ENCODE data around the gene TSSK1B. TPM values are rescaled to one million over a fixed set of nuclear protein-coding genes. Genes with fewer than 3 reads are reported as not detected.

The TSSK1B gene
- total RNA-seq, 1 experiment from 2014 or later = not detected

DNA sequence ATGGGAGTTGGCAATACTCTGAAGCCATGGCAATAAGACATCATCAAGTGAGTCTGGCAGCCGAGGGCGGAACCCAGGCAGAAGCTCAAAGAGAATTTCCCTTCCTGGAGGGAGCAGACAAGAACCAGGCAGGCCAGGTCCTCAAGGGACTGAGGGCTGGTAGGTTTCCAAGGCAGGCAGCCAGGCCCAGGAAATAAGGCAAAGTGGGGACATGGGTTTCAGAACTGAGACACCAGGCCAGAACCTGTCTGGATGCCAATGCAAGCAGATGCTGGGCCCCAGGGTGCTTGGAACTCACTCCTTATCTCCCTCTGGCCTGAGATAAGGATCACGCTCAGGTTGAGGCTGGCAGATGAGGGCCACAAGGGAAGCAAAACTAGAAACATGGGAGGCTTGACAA lies 8.9 kb downstream of the TSSK1B start:
- BruUV-seq (replicated peaks) = no TSS peak
- H4K20me1 ChIP-seq (ENCODE audit: insufficient read depth) = no peaks in the 10 kb centered on the region
- intact Hi-C loops (cut with micrococcal nuclease) = loop anchor here (10.0 kb wide), 1 partner anchor 61 kb away; no protein-coding TSS in a partner anchor
- ChIA-PET RAD21 (ENCODE audit: low non-redundant PET in 1 of 2, low total read pairs in 2 of 2, uncharacterized antibody in 2 of 2, unreplicated experiment in 2 of 2) (no interaction called here), POLR2A (no interaction called here), CTCF (no interaction called here)
- TF ChIP-seq, protein P1, sequence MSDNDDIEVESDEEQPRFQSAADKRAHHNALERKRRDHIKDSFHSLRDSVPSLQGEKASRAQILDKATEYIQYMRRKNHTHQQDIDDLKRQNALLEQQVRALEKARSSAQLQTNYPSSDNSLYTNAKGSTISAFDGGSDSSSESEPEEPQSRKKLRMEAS (IDR thresholded peaks at IDR 0.05) = no peak
- TF ChIP-seq CEBPB (IDR thresholded peaks at IDR 0.05; ENCODE audit: low read depth) = no peak
- TF ChIP-seq, protein P2, sequence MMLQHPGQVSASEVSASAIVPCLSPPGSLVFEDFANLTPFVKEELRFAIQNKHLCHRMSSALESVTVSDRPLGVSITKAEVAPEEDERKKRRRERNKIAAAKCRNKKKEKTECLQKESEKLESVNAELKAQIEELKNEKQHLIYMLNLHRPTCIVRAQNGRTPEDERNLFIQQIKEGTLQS (IDR thresholded peaks at IDR 0.05) = no peak
- TF ChIP-seq CBX3 (IDR thresholded peaks at IDR 0.05; ENCODE audit: low read depth) = no peak
- TF ChIP-seq, protein P3, sequence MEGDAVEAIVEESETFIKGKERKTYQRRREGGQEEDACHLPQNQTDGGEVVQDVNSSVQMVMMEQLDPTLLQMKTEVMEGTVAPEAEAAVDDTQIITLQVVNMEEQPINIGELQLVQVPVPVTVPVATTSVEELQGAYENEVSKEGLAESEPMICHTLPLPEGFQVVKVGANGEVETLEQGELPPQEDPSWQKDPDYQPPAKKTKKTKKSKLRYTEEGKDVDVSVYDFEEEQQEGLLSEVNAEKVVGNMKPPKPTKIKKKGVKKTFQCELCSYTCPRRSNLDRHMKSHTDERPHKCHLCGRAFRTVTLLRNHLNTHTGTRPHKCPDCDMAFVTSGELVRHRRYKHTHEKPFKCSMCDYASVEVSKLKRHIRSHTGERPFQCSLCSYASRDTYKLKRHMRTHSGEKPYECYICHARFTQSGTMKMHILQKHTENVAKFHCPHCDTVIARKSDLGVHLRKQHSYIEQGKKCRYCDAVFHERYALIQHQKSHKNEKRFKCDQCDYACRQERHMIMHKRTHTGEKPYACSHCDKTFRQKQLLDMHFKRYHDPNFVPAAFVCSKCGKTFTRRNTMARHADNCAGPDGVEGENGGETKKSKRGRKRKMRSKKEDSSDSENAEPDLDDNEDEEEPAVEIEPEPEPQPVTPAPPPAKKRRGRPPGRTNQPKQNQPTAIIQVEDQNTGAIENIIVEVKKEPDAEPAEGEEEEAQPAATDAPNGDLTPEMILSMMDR (IDR thresholded peaks at IDR 0.05 in 2 of 3, conservative IDR thresholded peaks at IDR 0.05 in 1 of 3; ENCODE audit: borderline replicate concordance in 1 of 3, insufficient read depth in 1 of 3, low read depth in 2 of 3, low read length in 2 of 3) = no peak
- TF ChIP-seq SRF (IDR thresholded peaks at IDR 0.05; ENCODE audit: low read depth) = no peak
- no peak for DNase-seq (ENCODE audit: low read depth, low spot score)
- H3K4me1 ChIP-seq (ENCODE audit: control insufficient read depth in 1 of 2, insufficient read depth in 2 of 2, low read length in 2 of 2) = no peaks in the 10 kb centered on the region
- H3K9me3 ChIP-seq (ENCODE audit: control insufficient read depth in 1 of 2, insufficient read depth in 1 of 2, low read depth in 1 of 2, low read length in 2 of 2) = no peaks in the 10 kb centered on the region
- H3K36me3 ChIP-seq (ENCODE audit: control insufficient read depth in 1 of 2, insufficient read depth in 2 of 2, low read length in 2 of 2) = no peaks in the 10 kb centered on the region
- H3K27me3 ChIP-seq (ENCODE audit: insufficient read depth, low read length) = no peaks in the 10 kb centered on the region
- no peaks in the 10 kb centered on the region for H3K9me2 ChIP-seq (ENCODE audit: insufficient read depth)
- H3K9ac ChIP-seq (ENCODE audit: low read length) = no peak overlapping the region
- no peaks in the 10 kb centered on the region for H3K79me2 ChIP-seq (ENCODE audit: insufficient read depth, low read length)
- no peak overlapping the region for H3K4me2 ChIP-seq (ENCODE audit: low read length)
- no peak overlapping the region for H2AFZ ChIP-seq (ENCODE audit: low read depth, low read length, poor library complexity, severe bottlenecking)
- ATAC-seq = no peak
- H3K4me3 ChIP-seq (replicated peaks in 1 of 2; ENCODE audit: low read depth in 1 of 2, low read length in 2 of 2) = no peak overlapping the region
- no peak overlapping the region for H3K27ac ChIP-seq (ENCODE audit: low read depth, low read length)

DNA sequence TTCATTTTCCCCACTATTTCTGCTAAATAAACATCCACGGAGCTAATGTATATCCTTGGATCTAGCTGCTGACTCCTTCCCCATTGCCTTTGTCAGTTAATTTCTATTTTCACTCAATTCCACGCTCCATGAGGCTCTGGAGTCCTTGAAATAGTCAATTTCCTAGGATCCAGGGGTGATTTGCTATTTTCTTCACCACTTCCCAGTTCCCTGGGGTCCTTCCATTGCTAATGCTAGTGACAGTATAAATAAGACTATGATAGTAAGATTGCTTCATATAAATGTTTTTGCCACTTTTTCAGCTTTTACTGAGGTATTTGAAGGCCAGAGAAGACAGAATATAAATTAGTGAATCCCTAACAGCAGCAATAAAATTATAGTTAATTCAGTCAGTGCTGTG lies 13.1 kb downstream of the TSSK1B start:
- H3K27ac ChIP-seq (ENCODE audit: low read depth, low read length) = no peak overlapping the region
- DNase-seq (ENCODE audit: low read depth, low spot score) (no peak), ATAC-seq (no peak)
- H3K9ac ChIP-seq (ENCODE audit: low read length) = no peak overlapping the region
- H3K27me3 ChIP-seq (ENCODE audit: insufficient read depth, low read length) = no peaks in the 10 kb centered on the region
- H3K4me1 ChIP-seq (ENCODE audit: control insufficient read depth in 1 of 2, insufficient read depth in 2 of 2, low read length in 2 of 2) = no peaks in the 10 kb centered on the region
- H4K20me1 ChIP-seq (ENCODE audit: insufficient read depth) = no peaks in the 10 kb centered on the region
- no peak overlapping the region for H3K4me2 ChIP-seq (ENCODE audit: low read length)
- no peak overlapping the region for H2AFZ ChIP-seq (ENCODE audit: low read depth, low read length, poor library complexity, severe bottlenecking)
- RAD21 ChIA-PET (ENCODE audit: low non-redundant PET in 1 of 2, low total read pairs in 2 of 2, uncharacterized antibody in 2 of 2, unreplicated experiment in 2 of 2) = no interaction called here
- POLR2A ChIA-PET = no interaction called here
- no peaks in the 10 kb centered on the region for H3K9me3 ChIP-seq (ENCODE audit: control insufficient read depth in 1 of 2, insufficient read depth in 1 of 2, low read depth in 1 of 2, low read length in 2 of 2)
- intact Hi-C loops (cut with micrococcal nuclease) = loop anchor here (10.0 kb wide), 1 partner anchor 57 kb away; no protein-coding TSS in a partner anchor
- no TSS peak for BruUV-seq (replicated peaks)
- no peaks in the 10 kb centered on the region for H3K79me2 ChIP-seq (ENCODE audit: insufficient read depth, low read length)
- CTCF ChIA-PET = no interaction called here
- H3K36me3 ChIP-seq (ENCODE audit: control insufficient read depth in 1 of 2, insufficient read depth in 2 of 2, low read length in 2 of 2) = no peaks in the 10 kb centered on the region
- no peak overlapping the region for H3K4me3 ChIP-seq (replicated peaks in 1 of 2; ENCODE audit: low read depth in 1 of 2, low read length in 2 of 2)
- H3K9me2 ChIP-seq (ENCODE audit: insufficient read depth) = no peaks in the 10 kb centered on the region
- no peak for TF ChIP-seq FOSL1 (IDR thresholded peaks at IDR 0.05; ENCODE audit: low read depth)
- TF ChIP-seq EGR1 (IDR thresholded peaks at IDR 0.05; ENCODE audit: low read depth) = no peak
- TF ChIP-seq, protein P1 (IDR thresholded peaks at IDR 0.05) = no peak
- TF ChIP-seq, protein P4, sequence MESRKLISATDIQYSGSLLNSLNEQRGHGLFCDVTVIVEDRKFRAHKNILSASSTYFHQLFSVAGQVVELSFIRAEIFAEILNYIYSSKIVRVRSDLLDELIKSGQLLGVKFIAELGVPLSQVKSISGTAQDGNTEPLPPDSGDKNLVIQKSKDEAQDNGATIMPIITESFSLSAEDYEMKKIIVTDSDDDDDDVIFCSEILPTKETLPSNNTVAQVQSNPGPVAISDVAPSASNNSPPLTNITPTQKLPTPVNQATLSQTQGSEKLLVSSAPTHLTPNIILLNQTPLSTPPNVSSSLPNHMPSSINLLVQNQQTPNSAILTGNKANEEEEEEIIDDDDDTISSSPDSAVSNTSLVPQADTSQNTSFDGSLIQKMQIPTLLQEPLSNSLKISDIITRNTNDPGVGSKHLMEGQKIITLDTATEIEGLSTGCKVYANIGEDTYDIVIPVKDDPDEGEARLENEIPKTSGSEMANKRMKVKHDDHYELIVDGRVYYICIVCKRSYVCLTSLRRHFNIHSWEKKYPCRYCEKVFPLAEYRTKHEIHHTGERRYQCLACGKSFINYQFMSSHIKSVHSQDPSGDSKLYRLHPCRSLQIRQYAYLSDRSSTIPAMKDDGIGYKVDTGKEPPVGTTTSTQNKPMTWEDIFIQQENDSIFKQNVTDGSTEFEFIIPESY (IDR thresholded peaks at IDR 0.05; ENCODE audit: extremely low read depth, insufficient replicate concordance, low read length) = no peak
- TF ChIP-seq, protein P5, sequence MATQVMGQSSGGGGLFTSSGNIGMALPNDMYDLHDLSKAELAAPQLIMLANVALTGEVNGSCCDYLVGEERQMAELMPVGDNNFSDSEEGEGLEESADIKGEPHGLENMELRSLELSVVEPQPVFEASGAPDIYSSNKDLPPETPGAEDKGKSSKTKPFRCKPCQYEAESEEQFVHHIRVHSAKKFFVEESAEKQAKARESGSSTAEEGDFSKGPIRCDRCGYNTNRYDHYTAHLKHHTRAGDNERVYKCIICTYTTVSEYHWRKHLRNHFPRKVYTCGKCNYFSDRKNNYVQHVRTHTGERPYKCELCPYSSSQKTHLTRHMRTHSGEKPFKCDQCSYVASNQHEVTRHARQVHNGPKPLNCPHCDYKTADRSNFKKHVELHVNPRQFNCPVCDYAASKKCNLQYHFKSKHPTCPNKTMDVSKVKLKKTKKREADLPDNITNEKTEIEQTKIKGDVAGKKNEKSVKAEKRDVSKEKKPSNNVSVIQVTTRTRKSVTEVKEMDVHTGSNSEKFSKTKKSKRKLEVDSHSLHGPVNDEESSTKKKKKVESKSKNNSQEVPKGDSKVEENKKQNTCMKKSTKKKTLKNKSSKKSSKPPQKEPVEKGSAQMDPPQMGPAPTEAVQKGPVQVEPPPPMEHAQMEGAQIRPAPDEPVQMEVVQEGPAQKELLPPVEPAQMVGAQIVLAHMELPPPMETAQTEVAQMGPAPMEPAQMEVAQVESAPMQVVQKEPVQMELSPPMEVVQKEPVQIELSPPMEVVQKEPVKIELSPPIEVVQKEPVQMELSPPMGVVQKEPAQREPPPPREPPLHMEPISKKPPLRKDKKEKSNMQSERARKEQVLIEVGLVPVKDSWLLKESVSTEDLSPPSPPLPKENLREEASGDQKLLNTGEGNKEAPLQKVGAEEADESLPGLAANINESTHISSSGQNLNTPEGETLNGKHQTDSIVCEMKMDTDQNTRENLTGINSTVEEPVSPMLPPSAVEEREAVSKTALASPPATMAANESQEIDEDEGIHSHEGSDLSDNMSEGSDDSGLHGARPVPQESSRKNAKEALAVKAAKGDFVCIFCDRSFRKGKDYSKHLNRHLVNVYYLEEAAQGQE (IDR thresholded peaks at IDR 0.05; ENCODE audit: low read depth) = no peak
- no peak for TF ChIP-seq ZNF274 (IDR thresholded peaks at IDR 0.05; ENCODE audit: low read depth, low read length)
- TF ChIP-seq, protein P2 (IDR thresholded peaks at IDR 0.05) = no peak

All from HCT116 (cell line).